Endothelial cell of umbilical vein (primary cell): ENCODE results near the gene CDCP2. TPM values are rescaled to one million over a fixed set of nuclear protein-coding genes. Genes with fewer than 3 reads are reported as not detected.

ENCODE experiments used
- BruUV-seq: library from RNA; stranded (reverse); fragments of 400-500 nt; replicated peaks from 2 replicates; lab custom pipeline; 2021; lab: Mats Ljungman, UMichigan
- CTCF ChIA-PET: fragments of 300-600, 350-600 bp; sonication (Branson Sonifier 250); formaldehyde crosslinking; loops from one replicate; lab custom pipeline; 2021; ENCODE audit warnings: antibody characterized with exemption, inconsistent platforms; lab: Charles Lee
- POLR2A ChIA-PET: fragments of 300-600, 350-600 bp; sonication (Branson Sonifier 250); formaldehyde crosslinking; loops from one replicate; lab custom pipeline; 2021; ENCODE audit warnings: antibody characterized with exemption, inconsistent platforms; lab: Charles Lee
- DNase-seq: peaks from one replicate; pipeline ENCODE4 v3.0.0-alpha.2; 2011; ENCODE audit warnings: low read depth, low spot score
- FAIRE-seq: peaks from 2 replicates; lab custom pipeline; 2011; peaks lifted over from hg19 to GRCh38; lab: Jason Lieb, UNC
- H2AFZ ChIP-seq: 2 replicates; pipeline ENCODE4 v1.6.0; 2012; ENCODE audit warnings: low read depth, low read length, control low read depth, inconsistent platforms
- H3K27ac ChIP-seq: 2 replicates; pipeline ENCODE4 v1.5.1; 2011; ENCODE audit warnings: low read depth, mild to moderate bottlenecking, control low read depth, low read length, moderate library complexity; ENCODE audit not compliant: insufficient read depth
- H3K27me3 ChIP-seq, 2 experiments: 2 replicates each; pipeline versions ENCODE4 v1.6.0 to v1.6.1; 2011; ENCODE audit warnings: low read length in 2 of 2, mixed read lengths in 1 of 2; ENCODE audit not compliant: control insufficient read depth in 2 of 2, insufficient read depth in 2 of 2
- H3K36me3 ChIP-seq, 2 experiments: 2 replicates in 1 of 2; 3 replicates in 1 of 2; pipeline ENCODE4 v1.5.1; 2011; ENCODE audit warnings: low read length in 2 of 2, mild to moderate bottlenecking in 1 of 2, moderate library complexity in 1 of 2; ENCODE audit not compliant: control insufficient read depth in 2 of 2, insufficient read depth in 2 of 2; ENCODE audit errors: extremely low read depth in 1 of 2
- H3K4me1 ChIP-seq: 3 replicates; pipeline ENCODE4 v1.5.1; 2011; ENCODE audit warnings: mild to moderate bottlenecking, low read length; ENCODE audit not compliant: control insufficient read depth, insufficient read depth; ENCODE audit errors: extremely low read depth
- H3K4me2 ChIP-seq: 2 replicates; pipeline ENCODE4 v1.6.1; 2011; ENCODE audit warnings: low read length, control low read depth, mixed read lengths; ENCODE audit not compliant: insufficient read depth
- H3K4me3 ChIP-seq, 3 experiments: fragments of 200-600 bp in 1 of 3; sonication (generic), shearing (Covaris generic) in 1 of 3; replicated peaks in 1 of 3; 2 replicates each; pipeline ENCODE4 v1.5.1; 2011 to 2016; ENCODE audit warnings: control low read depth in 3 of 3, low read length in 3 of 3, mild to moderate bottlenecking in 2 of 3, inconsistent platforms in 1 of 3, low read depth in 1 of 3, moderate library complexity in 1 of 3; ENCODE audit not compliant: insufficient read depth in 1 of 3
- H3K79me2 ChIP-seq: 2 replicates; pipeline ENCODE4 v1.6.0; 2012; ENCODE audit warnings: low read length, inconsistent platforms; ENCODE audit not compliant: control insufficient read depth, insufficient read depth
- H3K9ac ChIP-seq: replicated peaks from 2 replicates; pipeline ENCODE3; 2011; ENCODE audit warnings: low read length, control low read depth; ENCODE audit not compliant: insufficient read depth; ENCODE audit errors: extremely low read depth
- H3K9me1 ChIP-seq: replicated peaks from 3 replicates; pipeline ENCODE4 v1.6.0; 2011; ENCODE audit warnings: mild to moderate bottlenecking, low read length; ENCODE audit not compliant: control insufficient read depth, insufficient read depth; ENCODE audit errors: extremely low read depth
- H3K9me3 ChIP-seq: replicated peaks from 2 replicates; pipeline ENCODE4 v1.5.1; 2012; ENCODE audit warnings: low read length, inconsistent platforms; ENCODE audit not compliant: control insufficient read depth, insufficient read depth
- H4K20me1 ChIP-seq: replicated peaks from 2 replicates; pipeline ENCODE3; 2011; ENCODE audit warnings: mild to moderate bottlenecking, low read length; ENCODE audit not compliant: control insufficient read depth, insufficient read depth; ENCODE audit errors: extremely low read depth
- EZH2 ChIP-seq: IDR thresholded peaks from 2 replicates; pipeline ENCODE4 v1.6.1; 2012; ENCODE audit warnings: borderline replicate concordance, low read depth, mild to moderate bottlenecking, moderate library complexity, low read length, inconsistent platforms; ENCODE audit not compliant: severe bottlenecking
- FOS ChIP-seq: IDR thresholded peaks from 2 replicates; pipeline ENCODE4 v1.6.1; 2011; ENCODE audit warnings: mild to moderate bottlenecking, low read length, moderate library complexity, borderline replicate concordance; ENCODE audit not compliant: insufficient read depth
- GATA2 ChIP-seq: IDR thresholded peaks from 2 replicates; pipeline ENCODE4 v1.7.0; 2011; ENCODE audit warnings: low read depth, mild to moderate bottlenecking, moderate library complexity, mixed read lengths, low read length; ENCODE audit not compliant: insufficient read length, insufficient read depth
- JUN ChIP-seq: IDR thresholded peaks from 2 replicates; pipeline ENCODE4 v1.6.1; 2011; ENCODE audit warnings: borderline replicate concordance, low read depth; ENCODE audit not compliant: insufficient read length, insufficient read depth
- MYC ChIP-seq: IDR thresholded peaks from one replicate; pipeline ENCODE4 v1.6.1; 2011; ENCODE audit warnings: mild to moderate bottlenecking, low read depth, low read length
- POLR2A ChIP-seq: IDR thresholded peaks from 2 replicates; pipeline ENCODE4 v1.6.1; 2012; ENCODE audit warnings: low read depth, mild to moderate bottlenecking, control low read depth, low read length
- POLR2AphosphoS5 ChIP-seq: IDR thresholded peaks from 2 replicates; pipeline ENCODE4 v1.6.1; 2012; ENCODE audit warnings: low read depth, mild to moderate bottlenecking, control low read depth, low read length, moderate library complexity; ENCODE audit not compliant: insufficient read depth
- dilution Hi-C: fragments of 300-500 bp; cut with MboI; formaldehyde crosslinking; loops from one replicate; pipeline ENCODE4 v1.15.0; 2019; ENCODE audit warnings: low sequenced_read_pairs; ENCODE audit not compliant: extremely low pct_ligation_motif_present
- intact Hi-C: fragments of 100-400 bp; cut with micrococcal nuclease; formaldehyde crosslinking; loops from one replicate; pipeline ENCODE4 v1.10.0; 2022
- polyA plus RNA-seq, 4 experiments: library from polyadenylated mRNA; depleted of rRNA in 3 of 4; stranded (reverse) in 3 of 4; unstranded in 1 of 4; fragments of >200 nt; gene quantifications; 2 replicates each; pipeline versions ENCODE4 v1.2.1 to v1.2.3, GENCODE V29; 2011 to 2012; ENCODE audit warnings: missing spikeins in 1 of 4
- total RNA-seq: library from RNA; stranded (reverse); gene quantifications from 2 replicates; pipeline ENCODE4 v1.2.3, GENCODE V29; 2021
- TF ChIP-seq, protein P1 (sequence below): IDR thresholded peaks from 2 replicates; pipeline ENCODE4 v1.6.1; 2011; ENCODE audit not compliant: insufficient read depth, insufficient read length
- TF ChIP-seq, protein P2 (sequence below), 2 donors: IDR thresholded peaks; 1 replicate in 1 of 2; 2 replicates in 1 of 2; pipeline ENCODE4 v1.5.1; 2011; ENCODE audit warnings: low read length in 2 of 2, mild to moderate bottlenecking in 2 of 2, moderate library complexity in 2 of 2, control low read depth in 1 of 2, inconsistent platforms in 1 of 2, low read depth in 1 of 2; ENCODE audit not compliant: insufficient read depth in 1 of 2; ENCODE audit errors: extremely low read depth in 1 of 2

Gene CDCP2
- total and polyA plus RNA-seq, 2 donors (not counting 3 experiments of a cell fraction or from before 2014, with no cell fraction given): 0.10 TPM; not detected in 1

- H3K27ac ChIP-seq: no peak overlapping the region
- intact Hi-C loops: no loop called here
- FAIRE-seq (no peak), DNase-seq (no peak)
- H3K4me2 ChIP-seq: no peak overlapping the region
- BruUV-seq: no TSS peak
- peaks cover 0 to 3% of the 10 kb centered on the region in 2 experiments for H3K27me3 ChIP-seq
- H2AFZ ChIP-seq: no peak overlapping the region
- H3K79me2 ChIP-seq: no peaks in the 10 kb centered on the region
- POLR2A ChIA-PET: no interaction called here
- no peak overlapping the region for H3K4me3 ChIP-seq
- CTCF ChIA-PET: interaction anchor here (1.3 kb wide), 1 partner anchor 10 kb away, joined by 4 read pairs; no protein-coding TSS in a partner anchor
- H3K9ac ChIP-seq: no peak overlapping the region
- no peaks in the 10 kb centered on the region for H3K4me1 ChIP-seq
- no peak for TF ChIP-seq POLR2A
- no peak for TF ChIP-seq POLR2AphosphoS5
- TF ChIP-seq, protein P1, sequence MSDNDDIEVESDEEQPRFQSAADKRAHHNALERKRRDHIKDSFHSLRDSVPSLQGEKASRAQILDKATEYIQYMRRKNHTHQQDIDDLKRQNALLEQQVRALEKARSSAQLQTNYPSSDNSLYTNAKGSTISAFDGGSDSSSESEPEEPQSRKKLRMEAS: no peak
- TF ChIP-seq JUN: no peak
- TF ChIP-seq FOS: no peak
- TF ChIP-seq EZH2: no peak
- TF ChIP-seq MYC: no peak
- no peak for TF ChIP-seq GATA2
- TF ChIP-seq, protein P2, sequence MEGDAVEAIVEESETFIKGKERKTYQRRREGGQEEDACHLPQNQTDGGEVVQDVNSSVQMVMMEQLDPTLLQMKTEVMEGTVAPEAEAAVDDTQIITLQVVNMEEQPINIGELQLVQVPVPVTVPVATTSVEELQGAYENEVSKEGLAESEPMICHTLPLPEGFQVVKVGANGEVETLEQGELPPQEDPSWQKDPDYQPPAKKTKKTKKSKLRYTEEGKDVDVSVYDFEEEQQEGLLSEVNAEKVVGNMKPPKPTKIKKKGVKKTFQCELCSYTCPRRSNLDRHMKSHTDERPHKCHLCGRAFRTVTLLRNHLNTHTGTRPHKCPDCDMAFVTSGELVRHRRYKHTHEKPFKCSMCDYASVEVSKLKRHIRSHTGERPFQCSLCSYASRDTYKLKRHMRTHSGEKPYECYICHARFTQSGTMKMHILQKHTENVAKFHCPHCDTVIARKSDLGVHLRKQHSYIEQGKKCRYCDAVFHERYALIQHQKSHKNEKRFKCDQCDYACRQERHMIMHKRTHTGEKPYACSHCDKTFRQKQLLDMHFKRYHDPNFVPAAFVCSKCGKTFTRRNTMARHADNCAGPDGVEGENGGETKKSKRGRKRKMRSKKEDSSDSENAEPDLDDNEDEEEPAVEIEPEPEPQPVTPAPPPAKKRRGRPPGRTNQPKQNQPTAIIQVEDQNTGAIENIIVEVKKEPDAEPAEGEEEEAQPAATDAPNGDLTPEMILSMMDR (IDR thresholded peaks at IDR 0.05; ENCODE audit: extremely low read depth in 1 of 2, insufficient read depth in 1 of 2, low read depth in 1 of 2, low read length in 2 of 2): no peak
- H3K36me3 ChIP-seq: no peaks in the 10 kb centered on the region
- no peaks in the 10 kb centered on the region for H3K9me3 ChIP-seq
- no peaks in the 10 kb centered on the region for H3K9me1 ChIP-seq
- dilution Hi-C loops: no loop called here
- H4K20me1 ChIP-seq: no peaks in the 10 kb centered on the region
Observed at GRCh38 chr1:54153535-54154439, 987 bp upstream of the CDCP2 start.
